Neural cell (in vitro differentiated cells): ENCODE data around the gene OSM. TPM values are rescaled to one million over a fixed set of nuclear protein-coding genes. Genes with fewer than 3 reads are reported as not detected.
"Not testable (repeated sequence)": the region's sequence is repeated elsewhere in the genome, so short reads cannot be mapped to it uniquely, and the experiment has no call there.

Experiments
- H2AFZ ChIP-seq: fragments of 200-600, 300-800 bp; sonication (generic), shearing (Covaris generic); 2 replicates; pipeline ENCODE4 v1.6.0; 2014; ENCODE audit warnings: low read depth, mild to moderate bottlenecking, antibody characterized with exemption, low read length, moderate library complexity
- H3F3A ChIP-seq: fragments of 200-600 bp; shearing (Covaris generic); 2 replicates; pipeline ENCODE4 v1.6.1; 2016; ENCODE audit warnings: mild to moderate bottlenecking, moderate library complexity, mixed read lengths, antibody characterized with exemption, low read length; ENCODE audit not compliant: insufficient read depth, poor library complexity, severe bottlenecking
- H3K27ac ChIP-seq: fragments of 200-600, 300-800 bp; sonication (generic), shearing (Covaris generic); 2 replicates; pipeline ENCODE4 v1.5.1; 2014; ENCODE audit warnings: mild to moderate bottlenecking, low read length, moderate library complexity
- H3K27me3 ChIP-seq: fragments of 300-800, 200-600 bp; sonication (generic), shearing (Covaris generic); 2 replicates; pipeline ENCODE4 v1.6.0; 2014; ENCODE audit warnings: mild to moderate bottlenecking, low read depth, low read length, moderate library complexity; ENCODE audit not compliant: insufficient read depth
- H3K36me3 ChIP-seq: fragments of 300-800, 200-600 bp; sonication (generic), shearing (Covaris generic); 2 replicates; pipeline ENCODE4 v1.5.1; 2014; ENCODE audit warnings: mild to moderate bottlenecking, antibody characterized with exemption, low read length, moderate library complexity; ENCODE audit not compliant: insufficient read depth
- H3K4me2 ChIP-seq: fragments of 300-800, 200-600 bp; sonication (generic), shearing (Covaris generic); 2 replicates; pipeline ENCODE4 v1.6.0; 2014; ENCODE audit warnings: mild to moderate bottlenecking, low read length
- H3K4me3 ChIP-seq: fragments of 300-800, 200-600 bp; sonication (generic), shearing (Covaris generic); 2 replicates; pipeline ENCODE4 v1.5.1; 2014; ENCODE audit warnings: mild to moderate bottlenecking, low read length, moderate library complexity
- H3K79me2 ChIP-seq: fragments of 200-600 bp; shearing (Covaris generic); replicated peaks from 2 replicates; pipeline ENCODE4 v1.6.0; 2014; ENCODE audit warnings: mild to moderate bottlenecking, low read length, moderate library complexity; ENCODE audit not compliant: insufficient read depth
- H3K9ac ChIP-seq: fragments of 300-800, 200-600 bp; sonication (generic), shearing (Covaris generic); 2 replicates; pipeline ENCODE4 v1.6.1; 2016; ENCODE audit warnings: mild to moderate bottlenecking, low read length, mixed read lengths
- H3K9me2 ChIP-seq: fragments of 200-600 bp; shearing (Covaris generic); 2 replicates; pipeline ENCODE4 v1.6.1; 2016; ENCODE audit warnings: mild to moderate bottlenecking, low read length, mixed read lengths; ENCODE audit not compliant: insufficient read depth
- H3K9me3 ChIP-seq: fragments of 200-600, 300-800 bp; sonication (generic), shearing (Covaris generic); 2 replicates; pipeline ENCODE4 v1.6.1; 2016; ENCODE audit warnings: mild to moderate bottlenecking, mixed run types, low read length, moderate library complexity, mixed read lengths
- H4K20me1 ChIP-seq: fragments of 200-600 bp; shearing (Covaris generic); 2 replicates; pipeline ENCODE4 v1.6.1; 2016; ENCODE audit warnings: mild to moderate bottlenecking, mixed run types; ENCODE audit not compliant: insufficient read depth
- EP300 ChIP-seq: fragments of 450-650 bp; conservative IDR thresholded peaks from 2 replicates; pipeline ENCODE4 v1.6.1; 2014; ENCODE audit warnings: antibody characterized with exemption, mild to moderate bottlenecking, moderate library complexity; ENCODE audit not compliant: poor library complexity, severe bottlenecking
- EZH2 ChIP-seq: fragments of 200-600, 300-800 bp; shearing (Covaris generic), sonication (generic); IDR thresholded peaks from 2 replicates; pipeline ENCODE4 v1.6.1; 2014; ENCODE audit warnings: antibody characterized with exemption, low read length, borderline replicate concordance, mild to moderate bottlenecking; ENCODE audit not compliant: insufficient read depth, poor library complexity, severe bottlenecking
- MXI1 ChIP-seq: fragments of 450-650 bp; conservative IDR thresholded peaks from 2 replicates; pipeline ENCODE4 v1.6.1; 2014; ENCODE audit warnings: antibody characterized with exemption, mild to moderate bottlenecking; ENCODE audit not compliant: poor library complexity, severe bottlenecking
- POLR2AphosphoS5 ChIP-seq: IDR thresholded peaks from 2 replicates; pipeline ENCODE4 v1.6.1; 2012
- RAD21 ChIP-seq: fragments of 450-650 bp; conservative IDR thresholded peaks from 2 replicates; pipeline ENCODE4 v1.6.1; 2014; ENCODE audit warnings: antibody characterized with exemption, mild to moderate bottlenecking, moderate library complexity
- SMC3 ChIP-seq: fragments of 450-650 bp; conservative IDR thresholded peaks from 2 replicates; pipeline ENCODE4 v1.6.1; 2014; ENCODE audit warnings: antibody characterized with exemption, mild to moderate bottlenecking, moderate library complexity; ENCODE audit not compliant: poor library complexity
- TAF1 ChIP-seq: IDR thresholded peaks from 2 replicates; pipeline ENCODE4 v1.6.1; 2012; ENCODE audit warnings: low read depth
- polyA plus RNA-seq: library from polyadenylated mRNA; depleted of rRNA; stranded (reverse); fragments of >200 nt; gene quantifications from 2 replicates; pipeline ENCODE4 v1.2.3, GENCODE V29; 2014
- TF ChIP-seq, protein P1 (sequence below): IDR thresholded peaks from 2 replicates; pipeline ENCODE4 v1.6.1; 2012; ENCODE audit warnings: borderline replicate concordance
- TF ChIP-seq, protein P2 (sequence below): fragments of 450-650 bp; IDR thresholded peaks from 2 replicates; pipeline ENCODE4 v1.5.1; 2014; ENCODE audit warnings: antibody characterized with exemption, mild to moderate bottlenecking, moderate library complexity; ENCODE audit not compliant: poor library complexity, severe bottlenecking

The OSM gene
- polyA plus RNA-seq, 1 donor from 2014 or later = not detected

DNA sequence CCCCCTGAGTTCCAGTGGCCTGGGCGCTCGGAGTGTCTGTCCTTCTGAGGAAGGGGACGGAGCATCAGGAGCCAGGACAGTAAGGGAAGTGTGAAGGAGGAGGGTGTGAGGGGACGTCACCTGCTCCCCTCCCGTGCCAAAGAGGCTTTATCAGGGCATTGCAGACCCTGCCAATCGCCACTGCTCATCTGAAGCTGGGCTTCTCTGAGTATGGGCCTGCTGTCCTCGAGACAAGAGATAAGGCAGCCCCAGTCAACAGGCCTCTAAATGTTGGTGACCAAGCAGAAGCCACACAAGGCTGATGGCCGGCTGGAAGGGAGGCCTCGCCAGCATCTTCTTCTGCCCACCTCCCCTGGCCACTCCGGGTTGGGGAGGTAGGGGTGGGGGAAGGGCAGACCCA, 49.9 kb downstream of the OSM start:
- H3K4me2 ChIP-seq = no peak overlapping the region
- no peak overlapping the region for H2AFZ ChIP-seq
- no peaks in the 10 kb centered on the region for H3K9me3 ChIP-seq
- no peaks in the 10 kb centered on the region for H3K79me2 ChIP-seq
- H3K27ac ChIP-seq = no peak overlapping the region
- no peaks in the 10 kb centered on the region for H3K36me3 ChIP-seq
- no peak overlapping the region for H3K9ac ChIP-seq
- TF ChIP-seq MXI1 = no peak
- TF ChIP-seq EP300 = no peak
- TF ChIP-seq SMC3 = no peak
- no peak for TF ChIP-seq EZH2
- TF ChIP-seq, protein P1, sequence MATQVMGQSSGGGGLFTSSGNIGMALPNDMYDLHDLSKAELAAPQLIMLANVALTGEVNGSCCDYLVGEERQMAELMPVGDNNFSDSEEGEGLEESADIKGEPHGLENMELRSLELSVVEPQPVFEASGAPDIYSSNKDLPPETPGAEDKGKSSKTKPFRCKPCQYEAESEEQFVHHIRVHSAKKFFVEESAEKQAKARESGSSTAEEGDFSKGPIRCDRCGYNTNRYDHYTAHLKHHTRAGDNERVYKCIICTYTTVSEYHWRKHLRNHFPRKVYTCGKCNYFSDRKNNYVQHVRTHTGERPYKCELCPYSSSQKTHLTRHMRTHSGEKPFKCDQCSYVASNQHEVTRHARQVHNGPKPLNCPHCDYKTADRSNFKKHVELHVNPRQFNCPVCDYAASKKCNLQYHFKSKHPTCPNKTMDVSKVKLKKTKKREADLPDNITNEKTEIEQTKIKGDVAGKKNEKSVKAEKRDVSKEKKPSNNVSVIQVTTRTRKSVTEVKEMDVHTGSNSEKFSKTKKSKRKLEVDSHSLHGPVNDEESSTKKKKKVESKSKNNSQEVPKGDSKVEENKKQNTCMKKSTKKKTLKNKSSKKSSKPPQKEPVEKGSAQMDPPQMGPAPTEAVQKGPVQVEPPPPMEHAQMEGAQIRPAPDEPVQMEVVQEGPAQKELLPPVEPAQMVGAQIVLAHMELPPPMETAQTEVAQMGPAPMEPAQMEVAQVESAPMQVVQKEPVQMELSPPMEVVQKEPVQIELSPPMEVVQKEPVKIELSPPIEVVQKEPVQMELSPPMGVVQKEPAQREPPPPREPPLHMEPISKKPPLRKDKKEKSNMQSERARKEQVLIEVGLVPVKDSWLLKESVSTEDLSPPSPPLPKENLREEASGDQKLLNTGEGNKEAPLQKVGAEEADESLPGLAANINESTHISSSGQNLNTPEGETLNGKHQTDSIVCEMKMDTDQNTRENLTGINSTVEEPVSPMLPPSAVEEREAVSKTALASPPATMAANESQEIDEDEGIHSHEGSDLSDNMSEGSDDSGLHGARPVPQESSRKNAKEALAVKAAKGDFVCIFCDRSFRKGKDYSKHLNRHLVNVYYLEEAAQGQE = no peak
- TF ChIP-seq RAD21 = no peak
- no peak for TF ChIP-seq TAF1
- TF ChIP-seq POLR2AphosphoS5 = no peak
- TF ChIP-seq, protein P2, sequence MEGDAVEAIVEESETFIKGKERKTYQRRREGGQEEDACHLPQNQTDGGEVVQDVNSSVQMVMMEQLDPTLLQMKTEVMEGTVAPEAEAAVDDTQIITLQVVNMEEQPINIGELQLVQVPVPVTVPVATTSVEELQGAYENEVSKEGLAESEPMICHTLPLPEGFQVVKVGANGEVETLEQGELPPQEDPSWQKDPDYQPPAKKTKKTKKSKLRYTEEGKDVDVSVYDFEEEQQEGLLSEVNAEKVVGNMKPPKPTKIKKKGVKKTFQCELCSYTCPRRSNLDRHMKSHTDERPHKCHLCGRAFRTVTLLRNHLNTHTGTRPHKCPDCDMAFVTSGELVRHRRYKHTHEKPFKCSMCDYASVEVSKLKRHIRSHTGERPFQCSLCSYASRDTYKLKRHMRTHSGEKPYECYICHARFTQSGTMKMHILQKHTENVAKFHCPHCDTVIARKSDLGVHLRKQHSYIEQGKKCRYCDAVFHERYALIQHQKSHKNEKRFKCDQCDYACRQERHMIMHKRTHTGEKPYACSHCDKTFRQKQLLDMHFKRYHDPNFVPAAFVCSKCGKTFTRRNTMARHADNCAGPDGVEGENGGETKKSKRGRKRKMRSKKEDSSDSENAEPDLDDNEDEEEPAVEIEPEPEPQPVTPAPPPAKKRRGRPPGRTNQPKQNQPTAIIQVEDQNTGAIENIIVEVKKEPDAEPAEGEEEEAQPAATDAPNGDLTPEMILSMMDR = no peak
- no peak overlapping the region for H3K4me3 ChIP-seq
- no peaks in the 10 kb centered on the region for H3K27me3 ChIP-seq
- H3K9me2 ChIP-seq = no peaks in the 10 kb centered on the region
- no peaks in the 10 kb centered on the region for H3F3A ChIP-seq
- H4K20me1 ChIP-seq = no peaks in the 10 kb centered on the region

DNA sequence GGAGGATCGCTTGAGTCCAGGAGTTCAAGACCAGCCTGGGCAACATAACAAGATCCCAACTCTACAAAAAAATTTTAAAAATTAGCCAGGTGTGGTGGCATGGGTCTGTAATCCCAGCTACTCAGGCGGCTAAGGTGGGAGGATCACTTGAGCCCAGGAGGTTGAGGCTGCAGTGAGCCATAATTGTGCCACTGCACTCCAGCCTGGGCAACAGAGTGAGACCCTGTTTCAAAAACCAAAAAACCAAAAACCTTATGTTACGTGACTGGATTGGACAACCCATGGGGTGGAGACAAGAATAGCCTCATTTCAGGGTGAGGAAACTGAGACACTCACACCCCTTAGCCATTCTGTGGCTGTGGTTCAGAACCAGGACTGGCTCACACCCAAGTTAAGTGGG, 50.4 kb downstream of the OSM start:
- H3F3A ChIP-seq, H3K4me3 ChIP-seq, H3K36me3 ChIP-seq, H2AFZ ChIP-seq, H3K4me2 ChIP-seq, H3K9ac ChIP-seq, H3K9me3 ChIP-seq, H4K20me1 ChIP-seq, H3K27ac ChIP-seq, H3K79me2 ChIP-seq, H3K9me2 ChIP-seq, H3K27me3 ChIP-seq: not testable (repeated sequence)

DNA sequence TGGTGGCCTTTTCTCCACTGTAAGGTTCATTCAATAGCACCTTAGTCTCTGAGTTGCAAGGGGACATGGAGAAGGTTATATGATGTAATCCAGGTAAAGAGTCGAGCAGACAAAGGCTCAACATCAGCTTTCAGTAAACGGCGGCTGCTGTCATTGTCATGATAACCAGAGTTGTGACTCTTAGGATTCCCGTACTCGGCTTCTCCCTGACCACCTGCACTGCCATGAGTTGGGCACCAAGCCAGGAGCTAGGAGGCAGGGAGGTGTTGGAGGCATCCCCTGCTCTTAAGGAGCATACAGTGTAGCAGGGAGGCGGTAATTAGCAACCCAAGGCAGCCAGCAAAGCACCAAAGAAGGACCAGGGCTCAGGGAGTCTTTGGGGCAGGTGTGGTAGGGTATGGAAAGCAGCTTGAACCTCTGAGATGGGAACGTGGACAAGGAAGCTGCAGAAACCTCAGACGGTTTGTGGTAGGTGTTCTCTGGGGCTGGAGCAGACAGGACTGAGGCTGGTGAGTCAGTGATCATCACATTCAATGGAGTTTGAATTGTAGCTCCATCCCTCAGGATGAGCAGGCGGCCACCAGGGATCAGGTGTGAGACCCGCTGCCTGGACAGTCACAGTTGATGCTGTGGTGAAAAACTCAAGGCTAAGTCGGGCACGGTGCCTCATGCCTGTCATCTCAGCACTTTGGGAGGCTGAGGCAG, 51.8 kb downstream of the OSM start:
- Histone ChIP-seq H3F3A (no peaks in the 10 kb centered on the region), H3K9ac (no peak overlapping the region), H3K4me2 (no peak overlapping the region), H4K20me1 (no peaks in the 10 kb centered on the region), H3K4me3 (no peak overlapping the region), H3K9me3 (no peaks in the 10 kb centered on the region), H2AFZ (no peak overlapping the region), H3K79me2 (no peaks in the 10 kb centered on the region), H3K27ac (no peak overlapping the region), H3K27me3 (no peaks in the 10 kb centered on the region), H3K36me3 (no peaks in the 10 kb centered on the region), H3K9me2 (no peaks in the 10 kb centered on the region)
- TF ChIP-seq MXI1 (no peak), TAF1 (no peak), RAD21 (no peak), POLR2AphosphoS5 (no peak), EZH2 (no peak), EP300 (no peak), SMC3 (no peak)
- TF ChIP-seq, protein P1 = no peak
- TF ChIP-seq, protein P2 = no peak
